ENCODE data around the gene KRTAP12-1.

GRCh38 chr21:44697811-44698734, 16.1 kb upstream of the KRTAP12-1 start:
- TF ChIP-seq POLR2AphosphoS5 (IDR thresholded peaks at IDR 0.05; ENCODE audit: insufficient read depth, low read depth, low read length) = no peak
- TF ChIP-seq POLR2A (IDR thresholded peaks at IDR 0.05; ENCODE audit: low read depth, low read length) = no peak
- TF ChIP-seq FOS (IDR thresholded peaks at IDR 0.05; ENCODE audit: borderline replicate concordance, insufficient read depth, low read length) = no peak
- TF ChIP-seq EZH2 (IDR thresholded peaks at IDR 0.05; ENCODE audit: borderline replicate concordance, low read depth, low read length, severe bottlenecking) = no peak
- TF ChIP-seq CTCF (IDR thresholded peaks at IDR 0.05; ENCODE audit: extremely low read depth in 1 of 2, insufficient read depth in 1 of 2, low read depth in 1 of 2, low read length in 2 of 2) = no peak
- no peak for TF ChIP-seq JUN (IDR thresholded peaks at IDR 0.05; ENCODE audit: borderline replicate concordance, insufficient read depth, insufficient read length, low read depth)
- no peak for TF ChIP-seq MAX (IDR thresholded peaks at IDR 0.05; ENCODE audit: insufficient read depth, insufficient read length)
- TF ChIP-seq GATA2 (IDR thresholded peaks at IDR 0.05; ENCODE audit: insufficient read depth, insufficient read length, low read depth, low read length) = no peak
